K562 (cell line): ENCODE results near the gene BOLA1.
"Not testable (repeated sequence)": the region's sequence is repeated elsewhere in the genome, so short reads cannot be mapped to it uniquely, and the experiment has no call there.

Experiments
- CBX5 ChIP-seq: IDR thresholded peaks from 2 replicates; pipeline ENCODE4 v1.6.1; 2014; ENCODE audit warnings: low read depth, borderline replicate concordance
- CEBPG ChIP-seq, 3 experiments: fragments of 200-800 bp in 1 of 3; sonication (Bioruptor generic) in 1 of 3; sonication (generic) in 1 of 3; formaldehyde crosslinking in 1 of 3; IDR thresholded peaks in 2 of 3; conservative IDR thresholded peaks in 1 of 3; 2 replicates each; pipeline versions ENCODE4 v1.6.1 to v1.8.0; 2016 to 2022; ENCODE audit warnings: missing compliant biosample characterization in 2 of 3, missing genetic modification characterization in 2 of 3, mild to moderate bottlenecking in 1 of 3, missing genetic modification reagents in 1 of 3
- CHD2 ChIP-seq: IDR thresholded peaks from 2 replicates; pipeline ENCODE4 v1.6.1; 2011; ENCODE audit warnings: low read depth, low read length
- DNMT1 ChIP-seq: fragments of 450-650 bp; IDR thresholded peaks from 2 replicates; pipeline ENCODE4 v1.6.1; 2016; ENCODE audit warnings: antibody characterized with exemption, mild to moderate bottlenecking
- KAT2B ChIP-seq: IDR thresholded peaks from one replicate; pipeline ENCODE4 v1.6.1; 2012; ENCODE audit warnings: low read depth, mild to moderate bottlenecking, control low read depth, inconsistent platforms, low read length, moderate library complexity
- MAZ ChIP-seq, 2 experiments: fragments of 450-650 bp in 1 of 2; sonication (generic) in 1 of 2; formaldehyde crosslinking; IDR thresholded peaks in 1 of 2; conservative IDR thresholded peaks in 1 of 2; 2 replicates each; pipeline versions ENCODE4 v1.4.0 to v1.5.0; 2020; ENCODE audit warnings: mild to moderate bottlenecking in 1 of 2, missing genetic modification reagents in 1 of 2
- NFATC3 ChIP-seq: fragments of 450-650 bp; IDR thresholded peaks from 2 replicates; pipeline ENCODE4 v1.6.1; 2017; ENCODE audit warnings: mild to moderate bottlenecking
- NFRKB ChIP-seq: fragments of 450-650 bp; IDR thresholded peaks from 2 replicates; pipeline ENCODE4 v1.6.1; 2016; ENCODE audit warnings: low read depth
- NR2C2 ChIP-seq, 2 experiments: fragments of 200-800 bp in 1 of 2; sonication (Bioruptor generic) in 1 of 2; sonication (generic) in 1 of 2; formaldehyde crosslinking in 1 of 2; IDR thresholded peaks; 2 replicates each; pipeline versions ENCODE4 v1.6.1 to v1.8.0; 2016 to 2022; ENCODE audit warnings: mild to moderate bottlenecking in 1 of 2, missing compliant biosample characterization in 1 of 2, missing genetic modification characterization in 1 of 2, missing genetic modification reagents in 1 of 2
- RAD21 ChIP-seq, 2 experiments: fragments of 250-450 bp in 1 of 2; fragments of 450-650 bp in 1 of 2; sonication (Bioruptor Pico) in 1 of 2; formaldehyde crosslinking in 1 of 2; IDR thresholded peaks in 1 of 2; conservative IDR thresholded peaks in 1 of 2; 2 replicates each; pipeline versions ENCODE4 v1.4.0 to v1.8.0; 2020 to 2022; ENCODE audit warnings: mild to moderate bottlenecking in 2 of 2, moderate library complexity in 1 of 2
- RCOR1 ChIP-seq, 2 experiments: IDR thresholded peaks; 2 replicates each; pipeline ENCODE4 v1.6.1; 2012; ENCODE audit warnings: low read depth in 2 of 2, low read length in 2 of 2, borderline replicate concordance in 1 of 2, improper control_type of control experiment in 1 of 2
- SRF ChIP-seq, 2 experiments: fragments of 250-450, 450-650 bp in 1 of 2; sonication (Bioruptor Pico) in 1 of 2; sonication (generic) in 1 of 2; formaldehyde crosslinking; IDR thresholded peaks; 2 replicates each; pipeline versions ENCODE4 v1.5.0 to v1.5.1; 2020 to 2022; ENCODE audit warnings: mild to moderate bottlenecking in 1 of 2, missing genetic modification reagents in 1 of 2
- TF ChIP-seq, protein P1 (sequence below), 3 experiments: IDR thresholded peaks in 2 of 3; conservative IDR thresholded peaks in 1 of 3; 2 replicates each; pipeline ENCODE4 v1.5.1; 2011 to 2012; ENCODE audit warnings: low read length in 3 of 3, mild to moderate bottlenecking in 3 of 3, control low read depth in 2 of 3, improper control_type of control experiment in 1 of 3, inconsistent platforms in 1 of 3, low read depth in 1 of 3, mixed read lengths in 1 of 3, moderate library complexity in 1 of 3; ENCODE audit not compliant: insufficient read depth in 2 of 3
- TF ChIP-seq, protein P2 (sequence below), 2 experiments: fragments of 450-650 bp; formaldehyde crosslinking in 1 of 2; IDR thresholded peaks; 2 replicates each; pipeline versions ENCODE4 v1.4.0 to v1.6.1; 2014 to 2020; ENCODE audit warnings: mild to moderate bottlenecking in 2 of 2, borderline replicate concordance in 1 of 2, low read depth in 1 of 2

DNA sequence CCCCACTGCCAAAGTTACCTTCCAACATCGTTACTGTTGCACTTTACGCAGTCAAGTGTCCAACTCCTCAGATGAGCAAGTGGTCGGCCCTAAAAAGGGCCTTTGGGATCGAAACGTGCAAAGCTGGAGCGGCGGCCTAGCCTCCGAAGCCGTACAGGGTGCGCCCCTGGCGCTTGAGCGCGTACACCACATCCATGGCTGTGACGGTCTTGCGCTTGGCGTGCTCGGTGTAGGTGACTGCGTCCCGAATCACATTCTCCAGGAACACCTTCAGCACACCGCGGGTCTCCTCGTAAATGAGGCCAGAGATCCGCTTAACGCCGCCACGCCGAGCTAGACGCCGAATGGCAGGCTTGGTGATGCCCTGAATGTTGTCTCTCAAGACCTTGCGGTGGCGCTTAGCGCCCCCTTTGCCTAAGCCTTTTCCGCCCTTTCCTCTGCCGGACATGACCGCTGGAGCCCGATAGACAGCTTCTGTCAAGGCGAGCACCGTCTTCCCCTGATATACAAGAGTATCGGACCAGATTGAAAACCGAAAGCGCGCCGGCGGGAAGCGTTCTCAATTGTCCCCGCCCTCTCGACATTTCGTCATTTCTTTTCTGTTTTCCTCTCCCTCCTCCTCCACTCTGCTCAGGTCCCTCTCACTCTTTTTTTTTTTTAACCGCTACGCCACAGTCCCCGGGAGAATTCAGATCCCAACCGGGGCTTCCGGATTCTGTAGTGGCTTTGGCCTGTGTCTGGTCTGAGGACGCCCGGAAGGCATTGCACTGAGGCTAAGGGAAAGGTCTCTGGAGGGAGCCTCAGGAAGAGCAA, 38.5 kb upstream of the BOLA1 start:
- not testable (repeated sequence) for TF ChIP-seq CEBPG (CRISPR knock-in tag; IDR thresholded peaks at IDR 0.05); CEBPG (tag; conservative IDR thresholded peaks at IDR 0.05 in 1 of 2, IDR thresholded peaks at IDR 0.05 in 1 of 2); KAT2B; MAZ (CRISPR knock-in tag; conservative IDR thresholded peaks at IDR 0.05 in 1 of 2, IDR thresholded peaks at IDR 0.05 in 1 of 2); SRF (CRISPR knock-in tag; IDR thresholded peaks at IDR 0.05); RCOR1 (IDR thresholded peaks at IDR 0.05; ENCODE audit: borderline replicate concordance in 1 of 2, low read depth in 2 of 2, low read length in 2 of 2); CHD2; NFATC3; NR2C2 (CRISPR knock-in tag; IDR thresholded peaks at IDR 0.05); NR2C2 (tag; IDR thresholded peaks at IDR 0.05); NFRKB; DNMT1; CBX5; RAD21 (CRISPR knock-in tag; conservative IDR thresholded peaks at IDR 0.05 in 1 of 2, IDR thresholded peaks at IDR 0.05 in 1 of 2)
- TF ChIP-seq, protein P1, sequence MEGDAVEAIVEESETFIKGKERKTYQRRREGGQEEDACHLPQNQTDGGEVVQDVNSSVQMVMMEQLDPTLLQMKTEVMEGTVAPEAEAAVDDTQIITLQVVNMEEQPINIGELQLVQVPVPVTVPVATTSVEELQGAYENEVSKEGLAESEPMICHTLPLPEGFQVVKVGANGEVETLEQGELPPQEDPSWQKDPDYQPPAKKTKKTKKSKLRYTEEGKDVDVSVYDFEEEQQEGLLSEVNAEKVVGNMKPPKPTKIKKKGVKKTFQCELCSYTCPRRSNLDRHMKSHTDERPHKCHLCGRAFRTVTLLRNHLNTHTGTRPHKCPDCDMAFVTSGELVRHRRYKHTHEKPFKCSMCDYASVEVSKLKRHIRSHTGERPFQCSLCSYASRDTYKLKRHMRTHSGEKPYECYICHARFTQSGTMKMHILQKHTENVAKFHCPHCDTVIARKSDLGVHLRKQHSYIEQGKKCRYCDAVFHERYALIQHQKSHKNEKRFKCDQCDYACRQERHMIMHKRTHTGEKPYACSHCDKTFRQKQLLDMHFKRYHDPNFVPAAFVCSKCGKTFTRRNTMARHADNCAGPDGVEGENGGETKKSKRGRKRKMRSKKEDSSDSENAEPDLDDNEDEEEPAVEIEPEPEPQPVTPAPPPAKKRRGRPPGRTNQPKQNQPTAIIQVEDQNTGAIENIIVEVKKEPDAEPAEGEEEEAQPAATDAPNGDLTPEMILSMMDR (IDR thresholded peaks at IDR 0.05 in 2 of 3, conservative IDR thresholded peaks at IDR 0.05 in 1 of 3; ENCODE audit: insufficient read depth in 2 of 3, low read depth in 1 of 3, low read length in 3 of 3), result not testable (repeated sequence)
- TF ChIP-seq, protein P2, sequence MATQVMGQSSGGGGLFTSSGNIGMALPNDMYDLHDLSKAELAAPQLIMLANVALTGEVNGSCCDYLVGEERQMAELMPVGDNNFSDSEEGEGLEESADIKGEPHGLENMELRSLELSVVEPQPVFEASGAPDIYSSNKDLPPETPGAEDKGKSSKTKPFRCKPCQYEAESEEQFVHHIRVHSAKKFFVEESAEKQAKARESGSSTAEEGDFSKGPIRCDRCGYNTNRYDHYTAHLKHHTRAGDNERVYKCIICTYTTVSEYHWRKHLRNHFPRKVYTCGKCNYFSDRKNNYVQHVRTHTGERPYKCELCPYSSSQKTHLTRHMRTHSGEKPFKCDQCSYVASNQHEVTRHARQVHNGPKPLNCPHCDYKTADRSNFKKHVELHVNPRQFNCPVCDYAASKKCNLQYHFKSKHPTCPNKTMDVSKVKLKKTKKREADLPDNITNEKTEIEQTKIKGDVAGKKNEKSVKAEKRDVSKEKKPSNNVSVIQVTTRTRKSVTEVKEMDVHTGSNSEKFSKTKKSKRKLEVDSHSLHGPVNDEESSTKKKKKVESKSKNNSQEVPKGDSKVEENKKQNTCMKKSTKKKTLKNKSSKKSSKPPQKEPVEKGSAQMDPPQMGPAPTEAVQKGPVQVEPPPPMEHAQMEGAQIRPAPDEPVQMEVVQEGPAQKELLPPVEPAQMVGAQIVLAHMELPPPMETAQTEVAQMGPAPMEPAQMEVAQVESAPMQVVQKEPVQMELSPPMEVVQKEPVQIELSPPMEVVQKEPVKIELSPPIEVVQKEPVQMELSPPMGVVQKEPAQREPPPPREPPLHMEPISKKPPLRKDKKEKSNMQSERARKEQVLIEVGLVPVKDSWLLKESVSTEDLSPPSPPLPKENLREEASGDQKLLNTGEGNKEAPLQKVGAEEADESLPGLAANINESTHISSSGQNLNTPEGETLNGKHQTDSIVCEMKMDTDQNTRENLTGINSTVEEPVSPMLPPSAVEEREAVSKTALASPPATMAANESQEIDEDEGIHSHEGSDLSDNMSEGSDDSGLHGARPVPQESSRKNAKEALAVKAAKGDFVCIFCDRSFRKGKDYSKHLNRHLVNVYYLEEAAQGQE (IDR thresholded peaks at IDR 0.05; ENCODE audit: borderline replicate concordance), result not testable (repeated sequence)
- TF ChIP-seq, protein P2 (CRISPR knock-in tag; IDR thresholded peaks at IDR 0.05; ENCODE audit: low read depth), result not testable (repeated sequence)
